Rectal smooth muscle tissue (tissue), 1 donor: ENCODE measurements around the gene S100A4.

Experiments
- H3K27ac ChIP-seq: one replicate; pipeline ENCODE4 v1.7.0; 2013; ENCODE audit warnings: low read depth, low read length, inconsistent platforms
- H3K27me3 ChIP-seq: one replicate; pipeline ENCODE4 v1.7.0; 2013; ENCODE audit warnings: low read length; ENCODE audit not compliant: control insufficient read depth, insufficient read depth
- H3K36me3 ChIP-seq: one replicate; pipeline ENCODE4 v1.7.0; 2013; ENCODE audit warnings: low read length; ENCODE audit not compliant: control insufficient read depth, insufficient read depth
- H3K4me1 ChIP-seq: one replicate; pipeline ENCODE4 v1.7.0; 2013; ENCODE audit warnings: low read length; ENCODE audit not compliant: control insufficient read depth, insufficient read depth
- H3K4me3 ChIP-seq: one replicate; pipeline ENCODE4 v1.7.0; 2013; ENCODE audit warnings: low read length
- H3K9ac ChIP-seq: one replicate; pipeline ENCODE4 v1.7.0; 2013; ENCODE audit warnings: low read length

Gene S100A4

GRCh38 chr1:153541641-153542590, 3.7 kb downstream of the S100A4 start:
- no peak overlapping the region for H3K4me3 ChIP-seq
- H3K9ac ChIP-seq: no peak overlapping the region
- no peak overlapping the region for H3K27ac ChIP-seq
- H3K4me1 ChIP-seq: peaks cover 33% of the 10 kb centered on the region
- H3K27me3 ChIP-seq: no peaks in the 10 kb centered on the region
- peaks cover 7% of the 10 kb centered on the region for H3K36me3 ChIP-seq

- H3K9ac ChIP-seq: no peak within 1 kb of the TSS
- no peak within 1 kb of the TSS for H3K4me3 ChIP-seq
- peaks cover 28% of the 10 kb centered on the region for H3K4me1 ChIP-seq
- no peaks in the 10 kb centered on the region for H3K27me3 ChIP-seq
- H3K36me3 ChIP-seq: peaks cover 7% of the 10 kb centered on the region
- no peak within 1 kb of the TSS for H3K27ac ChIP-seq
These were observed 4.9 kb downstream of the S100A4 start, which contains the start of gene S100A5 for GRCh38 chr1:153540394-153541361. TSS of gene S100A5 (minus strand) at chr1:153540934. CDS start at chr1:153540191, 743 bp downstream.

- no peaks in the 10 kb centered on the region for H3K27me3 ChIP-seq
- H3K36me3 ChIP-seq: peaks cover 8% of the 10 kb centered on the region
- H3K9ac ChIP-seq: no peak overlapping the region
- H3K4me1 ChIP-seq: peaks cover 25% of the 10 kb centered on the region
- no peak overlapping the region for H3K4me3 ChIP-seq
- no peak overlapping the region for H3K27ac ChIP-seq
These were observed 6.1 kb downstream of the S100A4 start for GRCh38 chr1:153539395-153540093.

- Histone ChIP-seq H3K27ac (no peak overlapping the region), H3K9ac (no peak overlapping the region), H3K36me3 (peaks cover 7% of the 10 kb centered on the region), H3K4me3 (no peak overlapping the region), H3K27me3 (no peaks in the 10 kb centered on the region), H3K4me1 (peaks cover 21% of the 10 kb centered on the region)
These were observed 7.2 kb downstream of the S100A4 start for GRCh38 chr1:153538315-153538821.

- Histone ChIP-seq H3K4me3 (no peak overlapping the region), H3K27ac (no peak overlapping the region), H3K9ac (no peak overlapping the region), H3K36me3 (peaks cover 7% of the 10 kb centered on the region), H3K4me1 (peaks cover 23% of the 10 kb centered on the region), H3K27me3 (no peaks in the 10 kb centered on the region)
These were observed 8.3 kb downstream of the S100A4 start for GRCh38 chr1:153537376-153537730.

DNA sequence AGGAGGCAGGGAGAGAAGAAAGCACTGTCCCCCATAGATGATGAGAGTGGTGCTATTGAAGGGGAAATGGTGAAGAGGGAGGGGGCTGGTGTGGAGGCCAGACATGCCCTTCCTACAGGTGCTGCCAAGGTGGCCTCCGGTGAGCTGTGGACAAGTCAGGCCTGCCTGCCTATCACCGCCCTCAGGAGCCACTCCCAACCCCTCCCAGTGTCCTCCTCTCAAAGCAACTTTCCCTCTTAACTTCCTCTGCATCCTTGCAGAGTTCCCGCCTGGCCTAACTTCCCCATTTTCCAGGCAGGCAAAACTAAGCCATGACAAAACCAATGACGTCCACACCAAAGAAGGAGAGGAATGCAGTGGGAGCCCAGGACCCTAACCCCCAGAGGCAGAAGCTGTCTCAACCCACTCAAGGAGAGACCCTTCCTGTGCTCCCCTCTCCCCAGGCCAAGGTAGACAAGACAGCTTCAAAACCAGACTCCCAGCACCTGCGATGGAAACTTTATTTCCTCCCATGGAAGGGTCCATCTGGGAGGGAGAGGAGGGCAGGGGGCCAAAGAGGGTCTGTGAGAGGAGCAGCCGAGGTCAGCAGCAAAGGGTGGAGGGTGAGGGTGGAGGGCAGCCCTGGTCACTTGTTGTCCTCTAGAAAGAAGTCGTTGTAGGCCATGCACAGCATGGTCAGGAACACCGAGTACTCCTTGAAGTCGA, 8.8 kb downstream of the S100A4 start:
- Histone ChIP-seq H3K36me3 (peaks cover 7% of the 10 kb centered on the region), H3K27me3 (no peaks in the 10 kb centered on the region), H3K9ac (no peak overlapping the region), H3K4me1 (peaks cover 23% of the 10 kb centered on the region), H3K4me3 (peak overlapping the region; percentile 96), H3K27ac (peak overlapping the region; percentile 100)

DNA sequence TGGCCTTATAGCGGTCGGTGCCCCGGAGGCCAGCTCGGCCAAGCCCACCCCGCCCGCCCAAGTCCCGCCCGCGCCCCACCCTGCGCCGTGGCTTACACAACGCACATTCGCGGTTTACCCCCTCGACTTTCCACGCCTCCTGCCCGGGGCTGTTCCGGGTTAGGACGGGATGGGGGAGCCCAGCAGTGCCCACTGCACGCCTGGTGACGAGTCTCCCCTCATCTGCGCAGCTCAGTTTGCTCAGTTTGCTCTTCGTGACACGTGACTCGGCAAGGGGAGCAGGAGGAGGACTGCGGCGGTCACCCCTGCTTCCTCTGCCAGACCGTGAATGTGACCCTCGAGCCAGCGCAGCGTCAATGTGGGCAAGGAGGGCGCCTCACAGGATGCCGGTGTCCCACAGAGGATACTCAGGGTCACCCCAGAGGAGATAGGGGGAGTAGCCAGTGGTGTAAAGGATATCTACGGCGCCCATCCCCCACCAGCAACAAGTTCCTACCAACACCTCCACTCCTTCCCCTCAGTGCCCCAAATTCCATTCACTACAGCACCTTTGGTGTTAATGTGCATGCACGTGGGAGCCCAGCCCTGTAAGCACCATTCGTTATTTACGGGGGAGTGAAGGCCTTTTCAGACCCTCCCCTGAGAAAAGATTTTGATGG, 9.5 kb downstream of the S100A4 start:
- peak overlapping the region; percentile 99 for H3K9ac ChIP-seq
- H3K4me1 ChIP-seq: peaks cover 23% of the 10 kb centered on the region
- peak overlapping the region; percentile 100 for H3K27ac ChIP-seq

GRCh38 chr1:153535242-153536011, 10.2 kb downstream of the S100A4 start, which contains the start of gene S100A6:
TSS of gene S100A6 (minus strand) at chr1:153535991. CDS start at chr1:153535339, 652 bp downstream.
- peaks cover 7% of the 10 kb centered on the region for H3K36me3 ChIP-seq
- peak within 1 kb of the TSS; percentile 99 for H3K9ac ChIP-seq
- H3K27me3 ChIP-seq: no peaks in the 10 kb centered on the region
- peak within 1 kb of the TSS; percentile 100 for H3K27ac ChIP-seq
- peaks cover 23% of the 10 kb centered on the region for H3K4me1 ChIP-seq
- peak within 1 kb of the TSS; percentile 96 for H3K4me3 ChIP-seq

More for the DNA sequence above, 9.5 kb downstream of the S100A4 start:
- Histone ChIP-seq H3K27me3 (no peaks in the 10 kb centered on the region), H3K36me3 (peaks cover 7% of the 10 kb centered on the region), H3K4me3 (peak overlapping the region; percentile 96)

GRCh38 chr1:153534925-153535241, 10.7 kb downstream of the S100A4 start:
- no peaks in the 10 kb centered on the region for H3K27me3 ChIP-seq
- peaks cover 7% of the 10 kb centered on the region for H3K36me3 ChIP-seq
- peak overlapping the region; percentile 100 for H3K27ac ChIP-seq
- H3K4me3 ChIP-seq: peak overlapping the region; percentile 96
- peaks cover 23% of the 10 kb centered on the region for H3K4me1 ChIP-seq
- H3K9ac ChIP-seq: peak overlapping the region; percentile 99

GRCh38 chr1:153534226-153534924, 11.2 kb downstream of the S100A4 start:
- H3K9ac ChIP-seq: peak overlapping the region; percentile 99
- peaks cover 23% of the 10 kb centered on the region for H3K4me1 ChIP-seq
- peak overlapping the region; percentile 100 for H3K27ac ChIP-seq
- peaks cover 7% of the 10 kb centered on the region for H3K36me3 ChIP-seq
- no peaks in the 10 kb centered on the region for H3K27me3 ChIP-seq
- peak overlapping the region; percentile 96 for H3K4me3 ChIP-seq
